Measurements from ENCODE around the gene TTC19. TPM values are rescaled to one million over a fixed set of nuclear protein-coding genes. Genes with fewer than 3 reads are reported as not detected.
A peak's percentile ranks its signal among the peaks of the same experiment; 100 is the strongest.

TTC19 gene
- total RNA-seq, 1 experiment from 2014 or later = 28.4 TPM

DNA sequence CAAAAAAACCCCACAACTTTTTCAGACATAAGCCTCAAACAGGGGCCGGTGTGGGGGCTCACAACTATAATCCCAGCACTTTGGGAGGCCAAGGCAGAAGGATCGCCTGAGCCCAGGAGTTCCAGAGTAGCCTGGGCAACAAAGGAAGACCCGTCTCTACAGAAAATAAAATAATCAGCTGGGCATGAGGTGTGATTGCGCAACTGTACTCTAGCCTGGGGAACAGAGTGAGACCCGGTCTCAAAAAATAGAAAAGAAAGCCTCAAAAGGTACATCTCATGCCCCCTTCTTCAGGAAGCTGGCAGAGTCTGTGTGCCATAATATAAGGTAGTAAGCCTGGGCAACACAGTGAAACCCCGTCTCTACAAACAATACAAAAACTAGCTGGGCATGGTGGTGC lies 3.3 kb upstream of the TTC19 start:
- H3K4me3 ChIP-seq (ENCODE audit: low read depth in 2 of 2, low read length in 2 of 2) = no peak overlapping the region
- peaks cover 5% of the 10 kb centered on the region; the same call in 1 of the 2 replicates for H3K36me3 ChIP-seq (ENCODE audit: control insufficient read depth, insufficient read depth, low read length)
- H3K27ac ChIP-seq (ENCODE audit: low read length) = no peak overlapping the region
- no TSS peak for BruUV-seq (replicated peaks)
- no peak for TF ChIP-seq TCF7L2 (IDR thresholded peaks at IDR 0.05; ENCODE audit: low read depth, low read length)
- H3K27me3 ChIP-seq (ENCODE audit: control insufficient read depth, insufficient read depth, low read length) = no peaks in the 10 kb centered on the region
- DNase-seq (ENCODE audit: low read depth, low spot score) (no peak), ATAC-seq (no peak)
- in situ Hi-C loops (cut with HindIII; ENCODE audit: low pct_unique_long_range_greater_than_20kb, low sequenced_read_pairs) (no loop called here), intact Hi-C loops (cut with micrococcal nuclease; ENCODE audit: unreplicated experiment) (loop anchor here (5.0 kb wide), 1 partner anchor 169 kb away; no protein-coding TSS in a partner anchor)
- peaks cover 5% of the 10 kb centered on the region; the same call in 1 of the 2 replicates for H3K4me1 ChIP-seq (ENCODE audit: control insufficient read depth, insufficient read depth, low read length)
- ChIA-PET POLR2A (no interaction called here), CTCF (interaction anchor here (0.7 kb wide), 1 partner anchor 30 kb away, joined by 3 read pairs; no protein-coding TSS in a partner anchor)
- peaks cover 2% of the 10 kb centered on the region; the same call in 1 of the 2 replicates for H3K9me3 ChIP-seq (ENCODE audit: control insufficient read depth, insufficient read depth, low read depth, low read length)

DNA sequence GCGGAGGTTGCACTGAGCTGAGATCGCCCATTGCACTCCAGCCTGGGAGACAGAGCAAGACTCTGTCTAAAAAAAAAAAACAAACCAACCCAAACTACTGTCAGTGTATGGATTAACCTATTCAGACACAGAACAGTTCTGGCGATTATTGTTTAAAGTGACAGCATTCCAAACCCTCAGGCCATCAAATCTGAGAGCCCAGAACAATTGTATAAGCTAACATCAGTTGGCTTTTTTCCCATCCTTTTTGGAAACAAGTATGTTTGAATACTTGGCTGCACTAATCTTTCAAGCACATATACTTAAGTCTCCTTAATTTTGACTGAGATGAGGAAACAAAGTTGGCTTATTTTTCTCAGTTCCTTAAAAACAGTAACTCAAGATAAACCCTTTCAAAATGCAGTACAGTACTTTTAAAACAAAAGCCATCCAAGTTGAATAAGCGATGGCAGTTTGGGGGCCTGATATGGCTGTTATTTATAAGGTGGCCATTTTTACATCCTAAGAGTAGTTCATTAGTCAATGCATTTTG lies 1.5 kb upstream of the TTC19 start:
- TSS peak; percentile 91 for BruUV-seq (replicated peaks)
- Histone ChIP-seq H3K27me3 (ENCODE audit: control insufficient read depth, insufficient read depth, low read length) (no peaks in the 10 kb centered on the region), H3K9me3 (ENCODE audit: control insufficient read depth, insufficient read depth, low read depth, low read length) (peaks cover 4% of the 10 kb centered on the region; the same call in 1 of the 2 replicates), H3K4me1 (ENCODE audit: control insufficient read depth, insufficient read depth, low read length) (peaks cover 5% of the 10 kb centered on the region; the same call in 1 of the 2 replicates), H3K27ac (ENCODE audit: low read length) (peak overlapping the region; percentile 89), H3K36me3 (ENCODE audit: control insufficient read depth, insufficient read depth, low read length) (peaks cover 13% of the 10 kb centered on the region), H3K4me3 (ENCODE audit: low read depth in 2 of 2, low read length in 2 of 2) (peak overlapping the region; percentile 77 to 81)
- no peak for DNase-seq (ENCODE audit: low read depth, low spot score)
- ATAC-seq = no peak
- TF ChIP-seq POLR2AphosphoS5 (IDR thresholded peaks at IDR 0.05; ENCODE audit: low read depth, low read length) = no peak
- TF ChIP-seq, protein P1, sequence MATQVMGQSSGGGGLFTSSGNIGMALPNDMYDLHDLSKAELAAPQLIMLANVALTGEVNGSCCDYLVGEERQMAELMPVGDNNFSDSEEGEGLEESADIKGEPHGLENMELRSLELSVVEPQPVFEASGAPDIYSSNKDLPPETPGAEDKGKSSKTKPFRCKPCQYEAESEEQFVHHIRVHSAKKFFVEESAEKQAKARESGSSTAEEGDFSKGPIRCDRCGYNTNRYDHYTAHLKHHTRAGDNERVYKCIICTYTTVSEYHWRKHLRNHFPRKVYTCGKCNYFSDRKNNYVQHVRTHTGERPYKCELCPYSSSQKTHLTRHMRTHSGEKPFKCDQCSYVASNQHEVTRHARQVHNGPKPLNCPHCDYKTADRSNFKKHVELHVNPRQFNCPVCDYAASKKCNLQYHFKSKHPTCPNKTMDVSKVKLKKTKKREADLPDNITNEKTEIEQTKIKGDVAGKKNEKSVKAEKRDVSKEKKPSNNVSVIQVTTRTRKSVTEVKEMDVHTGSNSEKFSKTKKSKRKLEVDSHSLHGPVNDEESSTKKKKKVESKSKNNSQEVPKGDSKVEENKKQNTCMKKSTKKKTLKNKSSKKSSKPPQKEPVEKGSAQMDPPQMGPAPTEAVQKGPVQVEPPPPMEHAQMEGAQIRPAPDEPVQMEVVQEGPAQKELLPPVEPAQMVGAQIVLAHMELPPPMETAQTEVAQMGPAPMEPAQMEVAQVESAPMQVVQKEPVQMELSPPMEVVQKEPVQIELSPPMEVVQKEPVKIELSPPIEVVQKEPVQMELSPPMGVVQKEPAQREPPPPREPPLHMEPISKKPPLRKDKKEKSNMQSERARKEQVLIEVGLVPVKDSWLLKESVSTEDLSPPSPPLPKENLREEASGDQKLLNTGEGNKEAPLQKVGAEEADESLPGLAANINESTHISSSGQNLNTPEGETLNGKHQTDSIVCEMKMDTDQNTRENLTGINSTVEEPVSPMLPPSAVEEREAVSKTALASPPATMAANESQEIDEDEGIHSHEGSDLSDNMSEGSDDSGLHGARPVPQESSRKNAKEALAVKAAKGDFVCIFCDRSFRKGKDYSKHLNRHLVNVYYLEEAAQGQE (IDR thresholded peaks at IDR 0.05; ENCODE audit: insufficient read depth in 1 of 2, low read depth in 2 of 2, low read length in 1 of 2) = no peak
- no peak for TF ChIP-seq TCF7L2 (IDR thresholded peaks at IDR 0.05; ENCODE audit: low read depth, low read length)
- CTCF ChIA-PET = interaction anchor here (0.6 to 1.7 kb wide), 2 partner anchors 53 to 527 kb away, joined by 6 to 8 read pairs; partner anchors contain the start of gene ADORA2B
- POLR2A ChIA-PET = no interaction called here
- intact Hi-C loops (cut with micrococcal nuclease; ENCODE audit: unreplicated experiment) = loop anchor here (2.0 to 5.0 kb wide), 2 partner anchors 53 to 171 kb away; partner anchors contain the start of gene ADORA2B
- in situ Hi-C loops (cut with HindIII; ENCODE audit: low pct_unique_long_range_greater_than_20kb, low sequenced_read_pairs) = no loop called here

DNA sequence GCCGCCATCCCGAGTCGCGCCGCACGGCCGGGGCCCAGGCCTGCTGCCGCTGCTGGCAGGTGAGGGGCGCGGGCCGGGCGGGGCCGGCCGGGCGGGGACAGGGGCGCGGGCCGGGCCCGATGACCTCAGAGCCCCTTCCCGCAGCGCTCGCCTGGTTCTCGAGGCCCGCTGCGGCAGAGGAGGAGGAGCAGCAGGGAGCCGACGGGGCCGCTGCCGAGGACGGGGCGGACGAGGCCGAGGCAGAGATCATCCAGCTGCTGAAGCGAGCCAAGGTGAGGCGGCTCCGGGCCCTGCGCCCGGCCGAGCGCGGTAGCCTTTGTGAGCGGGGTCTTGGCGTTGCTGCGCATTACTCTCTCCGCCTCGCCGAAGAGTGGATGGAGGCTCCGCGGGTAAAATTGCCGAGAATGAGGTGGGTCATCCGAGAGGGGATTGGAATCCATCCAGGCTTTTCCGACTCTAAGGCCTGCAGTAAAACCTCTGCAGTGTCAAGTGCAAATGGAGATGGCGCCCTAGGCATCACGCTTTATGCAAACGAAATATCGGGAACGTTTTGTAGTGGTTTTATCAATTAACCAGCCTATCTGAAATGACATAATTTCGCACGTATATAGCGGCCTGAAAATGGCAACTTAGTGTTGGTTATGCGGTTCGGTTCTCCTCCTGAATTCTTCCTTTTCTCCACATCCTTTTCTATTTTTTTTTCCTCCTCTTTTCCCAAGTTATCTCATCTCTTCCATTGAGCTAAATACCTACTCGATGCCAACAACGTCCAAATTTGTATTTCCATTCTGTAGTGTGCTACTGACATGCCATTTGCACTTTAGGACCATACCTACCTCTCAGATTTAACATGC lies 577 bp downstream of the TTC19 start:
- in situ Hi-C loops (cut with HindIII; ENCODE audit: low pct_unique_long_range_greater_than_20kb, low sequenced_read_pairs) (no loop called here), intact Hi-C loops (cut with micrococcal nuclease; ENCODE audit: unreplicated experiment) (loop anchor here (2.0 to 5.0 kb wide), 2 partner anchors 55 to 173 kb away; partner anchors contain the start of gene ADORA2B)
- BruUV-seq (replicated peaks) = no TSS peak
- TF ChIP-seq POLR2AphosphoS5 (IDR thresholded peaks at IDR 0.05; ENCODE audit: low read depth, low read length) = no peak; the same call in 1 of the 2 replicates
- TF ChIP-seq SIN3A (IDR thresholded peaks at IDR 0.05; ENCODE audit: borderline replicate concordance, insufficient read depth, low read depth, low read length) = no peak; the same call in 1 of the 2 replicates
- TF ChIP-seq, protein P2, sequence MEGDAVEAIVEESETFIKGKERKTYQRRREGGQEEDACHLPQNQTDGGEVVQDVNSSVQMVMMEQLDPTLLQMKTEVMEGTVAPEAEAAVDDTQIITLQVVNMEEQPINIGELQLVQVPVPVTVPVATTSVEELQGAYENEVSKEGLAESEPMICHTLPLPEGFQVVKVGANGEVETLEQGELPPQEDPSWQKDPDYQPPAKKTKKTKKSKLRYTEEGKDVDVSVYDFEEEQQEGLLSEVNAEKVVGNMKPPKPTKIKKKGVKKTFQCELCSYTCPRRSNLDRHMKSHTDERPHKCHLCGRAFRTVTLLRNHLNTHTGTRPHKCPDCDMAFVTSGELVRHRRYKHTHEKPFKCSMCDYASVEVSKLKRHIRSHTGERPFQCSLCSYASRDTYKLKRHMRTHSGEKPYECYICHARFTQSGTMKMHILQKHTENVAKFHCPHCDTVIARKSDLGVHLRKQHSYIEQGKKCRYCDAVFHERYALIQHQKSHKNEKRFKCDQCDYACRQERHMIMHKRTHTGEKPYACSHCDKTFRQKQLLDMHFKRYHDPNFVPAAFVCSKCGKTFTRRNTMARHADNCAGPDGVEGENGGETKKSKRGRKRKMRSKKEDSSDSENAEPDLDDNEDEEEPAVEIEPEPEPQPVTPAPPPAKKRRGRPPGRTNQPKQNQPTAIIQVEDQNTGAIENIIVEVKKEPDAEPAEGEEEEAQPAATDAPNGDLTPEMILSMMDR (IDR thresholded peaks at IDR 0.05) = no peak
- TF ChIP-seq, protein P1 (IDR thresholded peaks at IDR 0.05; ENCODE audit: insufficient read depth in 1 of 2, low read depth in 2 of 2, low read length in 1 of 2) = no peak
- no peak for TF ChIP-seq TCF7L2 (IDR thresholded peaks at IDR 0.05; ENCODE audit: low read depth, low read length)
- no peak for DNase-seq (ENCODE audit: low read depth, low spot score)
- Histone ChIP-seq H3K4me3 (ENCODE audit: low read depth in 2 of 2, low read length in 2 of 2) (peak overlapping the region; percentile 77 to 81), H3K4me1 (ENCODE audit: control insufficient read depth, insufficient read depth, low read length) (peaks cover 5% of the 10 kb centered on the region; the same call in 1 of the 2 replicates), H3K36me3 (ENCODE audit: control insufficient read depth, insufficient read depth, low read length) (peaks cover 29% of the 10 kb centered on the region), H3K27me3 (ENCODE audit: control insufficient read depth, insufficient read depth, low read length) (no peaks in the 10 kb centered on the region), H3K27ac (ENCODE audit: low read length) (peak overlapping the region; percentile 85), H3K9me3 (ENCODE audit: control insufficient read depth, insufficient read depth, low read depth, low read length) (peaks cover 4% of the 10 kb centered on the region; the same call in 1 of the 2 replicates)
- ChIA-PET CTCF (no interaction called here), POLR2A (no interaction called here)
- peak; percentile 64 for ATAC-seq

Data from Panc1 (cell line).